GM12891 (cell line): ENCODE data around the gene MDFI.

Experiments used
- POLR2A ChIP-seq: IDR thresholded peaks from 2 replicates; pipeline ENCODE4 v1.6.1; 2011; ENCODE audit warnings: low read depth, low read length, control low read depth
- POU2F2 ChIP-seq: IDR thresholded peaks from 2 replicates; pipeline ENCODE4 v1.6.1; 2011; ENCODE audit warnings: low read depth, mild to moderate bottlenecking, control low read depth, low read length, moderate library complexity

DNA sequence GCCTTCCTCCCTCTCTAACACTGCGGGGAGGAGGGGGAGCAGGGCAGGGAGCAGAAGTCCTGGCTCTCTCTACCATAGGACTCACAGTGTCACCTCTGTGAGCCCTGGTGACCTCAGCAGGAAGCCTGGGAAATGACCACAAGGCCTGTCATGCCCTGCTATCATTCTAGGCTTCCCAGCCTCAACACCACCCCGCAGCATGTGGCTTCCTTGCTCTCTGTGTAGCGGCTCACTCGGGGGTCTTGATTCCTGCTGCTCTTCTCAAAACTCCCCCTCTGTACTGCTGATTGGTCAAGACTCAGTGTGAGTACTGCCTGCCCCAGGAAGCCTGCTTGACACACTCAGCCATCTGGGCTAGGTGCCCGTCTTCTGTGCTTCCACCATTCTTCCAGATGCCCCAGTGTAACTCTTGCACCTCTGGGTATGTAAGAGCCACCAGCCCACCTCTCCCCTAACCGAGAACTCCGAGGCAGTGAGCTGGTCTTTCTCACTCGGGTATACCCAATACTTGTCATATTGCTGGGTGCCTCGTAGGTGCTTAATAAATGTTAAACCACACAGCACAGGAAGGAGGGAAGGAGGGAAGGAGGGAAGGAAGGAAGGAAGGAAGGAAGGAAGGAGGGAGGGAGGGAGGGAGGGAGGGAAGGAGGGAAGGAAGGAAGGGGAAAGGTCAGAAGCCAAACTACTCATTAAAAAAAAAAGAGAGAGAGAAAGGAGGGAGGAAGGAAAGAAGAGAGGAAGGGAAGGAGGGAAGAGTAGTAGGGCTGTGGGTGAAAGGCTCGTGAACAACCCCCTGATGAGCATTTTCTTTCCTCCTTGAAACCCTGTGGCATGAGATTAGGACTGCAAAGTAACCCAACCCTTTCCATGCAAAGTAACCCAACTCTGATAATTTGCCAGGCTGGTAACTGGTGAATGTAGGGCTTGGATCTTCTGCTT lies 5.0 kb downstream of the MDFI start:
- TF ChIP-seq POU2F2 (no peak), POLR2A (no peak)
